NOMO-1 (cell line): ENCODE results near the gene RARA.
"Not testable (repeated sequence)": the region's sequence is repeated elsewhere in the genome, so short reads cannot be mapped to it uniquely, and the experiment has no call there.

Source experiments
- DNase-seq, 2 experiments: peaks; one replicate each; lab custom pipeline; 2025; ENCODE audit not compliant: unreplicated experiment in 2 of 2; lab: John Stamatoyannopoulos, UW

Gene RARA

GRCh38 chr17:40372644-40373043, 63.7 kb downstream of the RARA start:
- peak; percentile 3 to 4 for DNase-seq

DNA sequence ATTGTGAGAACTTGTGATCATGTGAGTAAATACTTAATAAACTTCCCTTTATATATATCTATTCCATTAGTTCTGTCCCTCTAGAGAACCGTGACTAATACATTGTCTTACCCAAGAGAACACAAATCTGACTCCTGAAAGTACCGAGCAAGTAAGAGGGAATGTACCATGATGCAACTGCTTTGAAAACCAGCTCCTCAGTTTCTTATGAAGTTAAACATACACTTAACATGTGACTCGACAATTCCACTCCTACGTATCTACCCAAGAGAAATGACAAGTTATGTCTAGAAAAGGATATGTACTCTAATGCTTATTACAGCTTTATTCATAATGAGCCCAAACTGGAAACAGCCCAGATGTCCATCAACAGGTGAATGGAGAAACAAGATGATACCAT, 64.3 kb downstream of the RARA start:
- DNase-seq, result no peak

DNA sequence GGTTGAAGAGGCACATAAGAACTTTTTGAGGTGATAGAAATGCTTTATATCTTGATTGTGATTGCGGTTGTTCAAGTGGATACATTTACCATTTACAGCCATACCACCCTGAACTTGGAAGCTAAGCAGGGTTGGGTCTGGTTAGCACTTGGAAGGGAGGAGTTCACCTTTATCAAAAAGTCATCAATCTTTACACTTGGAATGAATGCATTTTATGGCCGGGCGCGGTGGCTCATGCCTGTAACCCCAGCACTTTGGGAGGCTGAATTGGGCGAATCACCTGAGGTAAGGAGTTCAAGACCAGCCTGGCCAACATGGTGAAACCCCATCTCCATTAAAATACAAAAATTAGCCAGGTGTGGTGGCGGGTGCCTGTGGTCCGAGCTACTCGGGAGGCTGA, 65.0 kb downstream of the RARA start:
- DNase-seq, result no peak

GRCh38 chr17:40374821-40375498, 66.0 kb downstream of the RARA start:
- no peak for DNase-seq

DNA sequence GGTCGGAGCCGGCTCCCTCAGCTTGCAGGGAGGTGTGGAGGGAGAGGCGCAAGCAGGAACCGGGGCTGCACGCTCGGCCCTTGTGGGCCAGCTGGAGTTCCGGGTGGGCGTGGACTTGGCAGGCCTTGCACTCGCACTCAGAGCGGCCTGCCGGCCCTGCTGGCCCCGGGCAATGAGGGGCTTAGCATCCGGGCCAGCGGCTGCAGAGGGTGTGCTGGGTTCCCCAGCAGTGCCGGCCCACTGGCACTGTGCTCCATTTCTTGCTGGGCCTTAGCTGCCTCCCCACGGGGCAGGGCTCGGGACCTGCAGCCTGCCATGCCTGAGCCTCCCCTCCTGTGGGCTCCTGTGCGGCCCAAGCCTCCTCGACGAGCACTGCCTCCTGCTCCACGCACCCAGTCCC, 66.8 kb downstream of the RARA start:
- not testable (repeated sequence) for DNase-seq

DNA sequence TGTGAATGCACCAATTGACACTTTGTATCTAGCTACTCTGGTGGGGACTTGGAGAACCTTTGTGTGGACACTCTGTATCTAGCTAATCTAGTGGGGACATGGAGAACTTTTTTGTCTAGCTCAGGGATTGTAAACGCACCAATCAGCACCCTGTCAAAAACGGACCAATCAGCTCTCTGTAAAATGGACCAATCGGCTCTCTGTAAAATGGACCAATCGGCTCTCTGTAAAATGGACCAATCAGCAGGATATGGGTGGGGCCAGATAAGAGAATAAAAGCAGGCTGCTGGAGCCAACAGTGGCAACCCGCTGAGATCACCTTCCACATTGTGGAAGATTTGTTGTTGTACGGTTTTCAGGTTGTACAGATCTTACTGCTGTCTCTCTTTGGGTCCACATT, 67.6 kb downstream of the RARA start:
- not testable (repeated sequence) for DNase-seq

DNA sequence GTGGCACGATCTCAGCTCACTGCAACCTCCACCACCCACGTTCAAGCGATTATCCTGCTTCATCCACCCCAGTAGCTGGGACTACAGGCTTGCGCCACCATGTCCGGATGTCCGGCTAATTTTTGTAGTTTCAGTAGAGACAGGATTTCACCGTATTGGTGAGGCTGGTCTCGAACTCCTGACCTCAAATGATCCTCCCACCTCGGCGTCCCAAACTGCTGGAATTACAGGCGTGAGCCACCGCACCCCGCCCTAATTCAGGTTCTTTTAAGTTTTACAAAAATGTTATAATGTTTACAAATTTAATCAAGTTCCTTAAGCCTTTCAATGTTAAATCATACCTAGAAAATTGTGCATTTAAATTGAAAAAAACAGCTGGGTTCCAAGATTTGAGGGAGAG, 68.9 kb downstream of the RARA start:
- no peak for DNase-seq

GRCh38 chr17:40378966-40379365, 70.0 kb downstream of the RARA start:
- no peak for DNase-seq

DNA sequence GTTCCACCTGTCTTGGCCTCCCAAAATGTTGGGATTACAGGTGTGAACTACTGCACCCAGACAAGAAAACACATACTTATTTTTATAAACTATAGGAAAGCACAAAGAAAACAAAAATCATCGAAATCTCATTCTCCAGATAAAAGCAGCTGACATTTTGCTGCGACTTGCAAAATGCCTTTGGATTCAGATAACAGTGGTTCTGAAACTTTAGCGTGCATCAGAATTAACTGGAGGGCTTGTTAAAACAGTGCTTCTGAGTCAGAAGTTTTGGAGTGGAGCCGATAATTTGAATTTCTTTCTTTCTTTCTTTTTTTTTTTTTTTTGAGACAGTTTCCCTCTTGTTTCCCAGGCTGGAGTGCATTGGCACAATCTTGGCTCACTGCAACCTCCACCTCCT, 73.3 kb downstream of the RARA start:
- no peak for DNase-seq

GRCh38 chr17:40386555-40386954, 77.6 kb downstream of the RARA start:
- DNase-seq, result not testable (repeated sequence)

GRCh38 chr17:40399185-40399584, 90.2 kb downstream of the RARA start:
- peak in 1 of 2 experiments; percentile 20 for DNase-seq

- DNase-seq, result no peak
These were observed 93.7 kb downstream of the RARA start for GRCh38 chr17:40402668-40403067.

GRCh38 chr17:40404003-40404402, 95.0 kb downstream of the RARA start:
- no peak for DNase-seq
